SIG-M5 treated with dmso at 0.1 percent for 504 hours (cell line): ENCODE measurements around the gene CSRP1.

ENCODE experiments used
- DNase-seq: peaks from one replicate; lab custom pipeline; 2025; ENCODE audit not compliant: unreplicated experiment; lab: John Stamatoyannopoulos, UW

The CSRP1 gene

DNA sequence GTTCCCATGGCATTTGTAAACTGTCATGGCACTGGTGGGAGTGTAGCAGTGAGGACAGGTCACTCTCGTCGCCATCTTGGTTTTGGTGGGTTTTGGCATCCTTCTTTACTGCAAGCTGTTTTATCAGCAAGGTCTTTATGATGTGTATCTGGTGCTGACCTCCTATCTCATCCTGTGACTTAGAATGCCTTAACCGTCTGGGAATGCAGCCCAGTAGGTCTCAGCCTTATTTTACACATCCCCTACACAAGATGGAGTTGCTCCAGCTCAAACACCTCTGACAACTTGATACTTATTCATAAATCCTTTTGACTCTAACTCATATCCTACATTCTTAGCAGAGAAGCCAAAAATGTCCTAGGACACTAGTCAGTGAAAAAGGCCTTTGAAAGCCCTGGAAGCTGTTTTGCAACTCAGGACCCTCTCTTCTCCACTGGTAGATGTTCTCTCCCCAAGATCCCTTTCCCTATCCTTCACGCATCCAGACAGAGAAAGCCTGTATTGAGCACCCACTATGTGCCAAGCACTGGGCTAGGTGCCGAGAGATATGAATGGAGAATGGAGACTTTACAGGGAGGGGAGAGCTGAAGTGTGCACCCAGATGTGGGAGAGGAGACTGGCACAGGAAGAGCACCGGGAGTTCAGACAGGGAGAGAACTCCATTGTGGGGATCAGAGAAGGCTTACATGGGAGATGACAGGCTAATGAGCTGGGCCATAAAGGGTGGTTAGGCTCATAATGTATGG lies 6.7 kb upstream of the CSRP1 start:
- no peak for DNase-seq

DNA sequence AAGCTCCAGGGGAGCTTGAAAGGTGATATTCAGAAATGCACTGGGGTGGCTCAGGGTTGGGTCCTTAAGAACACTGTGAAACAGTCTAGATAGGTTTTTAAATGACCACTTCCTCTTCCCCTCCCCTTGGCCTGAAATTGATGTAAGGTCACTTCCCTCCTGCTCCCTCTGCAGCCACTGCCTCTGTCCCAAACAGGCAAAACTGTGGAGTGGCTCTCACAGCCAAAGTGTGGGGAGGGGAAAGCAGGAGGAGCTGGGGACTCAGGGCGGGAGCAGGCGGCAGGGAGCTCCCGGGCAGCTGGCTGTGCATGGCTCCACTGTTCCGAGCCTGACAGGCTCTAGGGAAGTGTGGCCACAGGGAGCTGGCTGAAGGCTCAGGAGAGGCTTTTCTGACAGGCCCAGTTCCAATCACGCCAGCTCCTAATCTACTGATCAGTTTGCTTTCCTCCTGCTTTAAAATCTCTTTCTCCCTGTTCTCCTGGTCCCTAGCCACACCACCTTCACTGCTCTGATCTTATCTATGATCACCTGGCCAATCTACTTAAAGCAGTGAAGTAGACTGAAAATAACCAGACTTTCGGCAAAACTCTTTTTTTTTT lies 5.1 kb upstream of the CSRP1 start:
- peak; percentile 66 for DNase-seq

GRCh38 chr1:201511396-201511940 lies 4.5 kb upstream of the CSRP1 start:
- no peak for DNase-seq

DNA sequence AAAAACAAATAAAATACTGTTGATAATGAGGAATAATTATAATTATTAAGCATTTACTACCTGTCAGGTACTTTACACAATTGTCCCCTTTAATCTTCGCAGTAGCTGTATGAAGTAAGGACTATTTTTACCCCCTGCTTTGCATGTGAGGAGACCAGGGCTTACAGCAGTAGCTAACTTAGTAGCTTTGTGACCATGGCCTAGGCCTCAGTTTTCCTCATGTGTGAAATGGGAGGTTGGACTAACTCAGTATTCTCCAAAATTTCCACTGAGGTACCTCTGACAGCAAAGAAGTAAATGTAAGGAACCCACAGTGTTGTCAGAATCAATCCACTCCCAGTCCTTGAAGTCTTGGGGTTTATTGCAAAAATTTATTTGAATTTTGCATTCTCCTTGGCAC lies 3.8 kb upstream of the CSRP1 start:
- no peak for DNase-seq

- no peak for DNase-seq
Observed at GRCh38 chr1:201509601-201510374, 2.9 kb upstream of the CSRP1 start.

- no peak for DNase-seq
Observed at GRCh38 chr1:201508809-201509208, 1.9 kb upstream of the CSRP1 start.

GRCh38 chr1:201507360-201507675 lies 395 bp upstream of the CSRP1 start:
- no peak for DNase-seq

GRCh38 chr1:201506092-201506491 lies 831 bp downstream of the CSRP1 start:
- no peak for DNase-seq

GRCh38 chr1:201505503-201505890 lies 1.4 kb downstream of the CSRP1 start:
- DNase-seq: peak; percentile 42

DNA sequence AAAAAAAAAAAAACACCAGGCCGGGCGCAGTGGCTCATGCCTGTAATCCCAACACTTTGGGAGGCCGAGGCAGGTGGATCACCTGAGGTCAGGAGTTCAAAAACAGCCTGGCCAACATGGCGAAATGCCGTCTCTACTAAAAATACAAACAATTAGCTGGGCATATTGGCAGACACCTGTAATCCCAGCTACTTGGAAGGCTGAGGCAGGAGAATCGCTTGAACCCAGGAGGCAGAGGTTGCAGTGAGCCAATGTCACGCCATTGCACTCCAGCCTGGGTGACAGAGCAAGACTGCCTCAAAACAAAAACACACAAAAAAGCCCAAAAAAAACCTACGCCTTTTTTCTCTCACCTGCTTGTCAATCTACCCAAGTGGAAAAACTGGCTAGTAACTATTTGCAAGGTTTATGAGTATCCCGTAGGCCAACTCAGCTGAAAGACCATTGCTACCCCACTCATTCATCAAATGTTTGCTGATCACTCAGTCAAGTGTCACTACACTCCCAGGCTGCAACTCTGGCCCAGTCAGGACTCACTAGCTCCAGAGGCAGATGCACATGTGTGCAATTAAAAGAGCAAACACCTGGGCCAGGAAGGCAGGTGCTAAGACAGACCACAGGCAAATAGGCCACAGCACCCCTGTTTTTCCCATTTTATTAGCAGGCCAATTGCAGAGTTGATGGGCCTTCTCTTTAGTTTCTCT lies 2.0 kb downstream of the CSRP1 start:
- DNase-seq: no peak

- DNase-seq: no peak
Observed at GRCh38 chr1:201504179-201504631, 2.7 kb downstream of the CSRP1 start.

DNA sequence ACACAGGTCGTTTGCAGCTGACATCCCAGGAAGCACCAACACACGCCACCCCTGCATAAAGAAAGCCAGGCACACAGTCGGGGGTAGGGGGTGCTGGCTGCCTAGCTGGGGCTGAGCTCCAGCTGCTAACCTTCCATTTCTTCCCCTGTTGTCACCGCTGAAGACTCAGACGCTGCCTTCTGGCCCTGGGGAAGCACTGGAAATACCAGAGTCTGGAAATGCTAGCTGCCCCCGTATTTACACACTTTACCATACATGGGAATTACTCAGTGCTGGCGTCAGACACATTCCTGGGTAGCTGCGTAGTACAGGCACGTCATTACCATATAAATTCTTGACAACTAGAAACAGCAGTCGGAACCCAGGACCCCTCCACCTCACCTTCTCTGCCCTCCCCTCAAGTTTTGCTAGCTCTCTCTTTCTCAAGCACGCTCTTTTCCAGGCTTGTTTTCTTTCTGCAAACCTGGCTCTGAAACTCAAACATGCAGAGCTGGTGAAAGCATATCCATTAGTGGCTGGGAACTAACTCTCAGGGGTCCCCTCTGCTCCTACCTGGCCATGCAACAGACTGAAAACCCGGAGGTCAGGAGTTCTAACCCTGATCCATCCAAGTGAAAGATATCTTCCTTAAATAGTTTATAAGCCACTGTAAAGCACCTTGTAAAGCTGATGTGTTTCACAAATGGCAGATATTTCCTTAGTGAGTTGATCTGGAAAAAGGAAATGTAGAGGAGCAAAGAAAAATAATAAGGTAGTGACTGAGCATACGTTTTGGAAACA lies 3.3 kb downstream of the CSRP1 start:
- DNase-seq: peak; percentile 27

DNA sequence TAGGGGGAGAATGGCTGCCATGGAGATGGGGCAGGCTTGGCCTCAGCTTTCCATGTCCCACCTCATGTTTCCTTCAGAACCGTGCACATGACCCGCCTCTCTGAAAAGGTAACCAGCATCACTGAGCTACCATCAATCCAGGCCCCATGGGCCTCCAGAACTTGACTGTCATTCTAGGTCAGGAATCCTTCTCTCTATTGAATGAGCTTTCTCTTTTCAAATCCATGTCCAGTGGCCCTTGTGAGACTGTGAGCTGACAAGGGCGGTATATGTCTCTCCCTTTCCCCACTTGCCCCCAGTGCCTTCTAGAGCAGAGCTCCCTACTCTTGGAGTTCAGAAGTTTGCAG lies 4.4 kb downstream of the CSRP1 start:
- no peak for DNase-seq

DNA sequence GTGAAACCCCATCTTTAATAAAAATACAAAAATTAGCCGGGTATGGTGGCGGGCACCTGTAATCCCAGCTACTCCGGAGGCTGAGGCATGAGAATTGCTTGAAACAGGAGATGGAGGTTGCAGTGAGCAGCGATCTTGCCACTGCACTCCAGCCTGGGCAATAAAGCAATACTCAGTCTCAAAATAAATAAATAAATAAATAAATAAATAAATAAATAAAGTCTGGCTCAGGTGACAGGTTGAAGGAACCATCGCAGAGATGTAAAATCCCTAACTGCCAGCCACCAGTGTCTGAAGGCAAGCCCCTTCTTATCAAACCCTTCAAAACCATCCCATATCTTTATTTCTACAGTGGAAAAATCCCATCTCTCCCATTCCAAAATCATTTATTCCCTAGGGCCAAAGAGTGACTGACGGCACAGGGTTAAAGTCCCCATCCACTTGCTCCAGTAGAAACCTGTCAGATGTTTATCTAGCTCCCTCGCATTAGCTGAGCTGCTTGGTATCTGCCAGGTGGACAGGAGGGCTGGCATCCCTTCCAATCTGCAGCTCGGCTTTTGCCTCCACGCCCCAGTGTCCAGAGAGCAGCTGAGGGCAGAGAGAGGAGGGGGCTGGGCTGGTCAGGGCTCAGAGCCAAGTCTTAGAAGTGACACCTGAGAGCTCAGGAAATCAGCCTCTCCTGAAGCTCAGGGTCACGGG lies 5.0 kb downstream of the CSRP1 start:
- no peak for DNase-seq

GRCh38 chr1:201501144-201501543 lies 5.8 kb downstream of the CSRP1 start:
- no peak for DNase-seq

DNA sequence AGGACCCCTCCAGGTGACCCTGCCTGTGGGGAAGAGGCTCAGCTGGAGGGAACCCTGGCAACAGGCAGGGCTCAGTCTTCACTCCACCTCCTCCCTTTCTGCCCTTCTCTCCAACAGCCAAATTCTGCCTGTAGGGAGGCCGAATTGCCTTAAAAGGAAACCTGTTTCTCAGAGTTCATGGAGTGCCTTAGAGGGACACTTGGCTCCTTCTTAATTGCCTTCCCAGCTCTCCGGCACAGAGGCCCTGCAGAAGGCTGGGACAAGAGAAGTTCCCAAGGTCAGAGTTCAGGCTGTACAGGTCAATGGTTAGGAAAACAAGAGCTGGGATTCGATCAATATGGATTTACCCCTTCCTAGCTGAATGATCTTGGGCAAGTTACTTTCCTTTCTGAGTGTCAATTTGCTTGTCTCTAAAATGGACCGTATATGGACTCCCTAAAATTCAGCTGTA lies 6.2 kb downstream of the CSRP1 start:
- no peak for DNase-seq

- no peak for DNase-seq
Observed at GRCh38 chr1:201499795-201500669, 6.9 kb downstream of the CSRP1 start.

DNA sequence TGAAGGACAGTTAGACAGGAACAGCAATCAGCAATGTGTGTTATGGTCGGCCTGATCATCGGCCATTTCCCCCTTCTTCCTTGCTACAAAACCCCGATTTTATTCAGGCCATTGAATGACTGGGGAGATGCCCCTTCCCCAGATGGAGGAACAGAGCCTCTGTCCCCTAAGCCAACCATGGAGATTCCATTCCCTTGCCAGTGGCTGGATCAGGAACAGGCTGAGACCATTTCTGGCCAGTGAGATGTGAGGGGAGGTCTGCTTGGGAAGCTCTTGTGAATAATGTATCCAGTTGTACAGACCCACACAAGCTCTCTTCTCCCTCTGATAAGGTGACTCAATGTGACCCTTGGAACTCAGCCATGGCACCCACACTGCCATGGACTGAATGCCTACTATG lies 7.7 kb downstream of the CSRP1 start:
- DNase-seq: no peak

- no peak for DNase-seq
Observed at GRCh38 chr1:201498621-201499020, 8.3 kb downstream of the CSRP1 start.
